Measurements from ENCODE around the gene PEX11B. TPM values are rescaled to one million over a fixed set of nuclear protein-coding genes. Genes with fewer than 3 reads are reported as not detected.

PEX11B gene
- total and polyA plus RNA-seq, 2 of the 4 experiments (the other 2 are of a cell fraction), result 15.4 to 24.3 TPM

- TF ChIP-seq USF2 (IDR thresholded peaks at IDR 0.05; ENCODE audit: low read depth, low read length) (no peak), FOS (IDR thresholded peaks at IDR 0.05; ENCODE audit: low read depth, low read length) (no peak), SMC3 (IDR thresholded peaks at IDR 0.05; ENCODE audit: low read depth, low read length) (no peak), MAFK (IDR thresholded peaks at IDR 0.05; ENCODE audit: low read depth, low read length) (peak; percentile 8; the same call in 1 of the 2 replicates), CHD1 (IDR thresholded peaks at IDR 0.05; ENCODE audit: low read depth, low read length) (no peak)
- Histone ChIP-seq H2BK20ac (ENCODE audit: low read depth, low read length) (no peak overlapping the region), H4K8ac (ENCODE audit: low read depth in 2 of 2, low read length in 2 of 2) (no peak overlapping the region), H2AFZ (replicated peaks; ENCODE audit: low read length, poor library complexity) (no peak overlapping the region), H3K18ac (ENCODE audit: low read depth, low read length) (no peak overlapping the region), H2AK9ac (replicated peaks; ENCODE audit: low read depth, low read length, poor library complexity) (no peak overlapping the region), H4K5ac (ENCODE audit: low read depth, low read length) (no peak overlapping the region), H2BK15ac (ENCODE audit: low read depth, low read length) (no peak overlapping the region), H3K79me1 (ENCODE audit: low read depth in 1 of 2, low read length in 2 of 2) (peaks cover 20 to 29% of the 10 kb centered on the region in 2 experiments), H3K23ac (ENCODE audit: low read depth, low read length) (no peak overlapping the region), H4K20me1 (ENCODE audit: insufficient read depth, low read length) (no peaks in the 10 kb centered on the region), H2BK120ac (ENCODE audit: low read depth, low read length) (no peak overlapping the region), H2BK5ac (ENCODE audit: low read depth, low read length, poor library complexity, severe bottlenecking) (no peak overlapping the region), H3K56ac (ENCODE audit: extremely low read depth, insufficient read depth, low read length) (no peak overlapping the region), H3K9me3 (ENCODE audit: control insufficient read depth, insufficient read depth, low read length) (no peaks in the 10 kb centered on the region), H3K9ac (ENCODE audit: low read depth, low read length) (no peak overlapping the region), H3K9me1 (ENCODE audit: insufficient read depth, low read length) (no peaks in the 10 kb centered on the region), H3K27me3 (ENCODE audit: control insufficient read depth, insufficient read depth, low read length) (no peaks in the 10 kb centered on the region), H3K4ac (ENCODE audit: low read depth, low read length) (no peak overlapping the region), H4K91ac (ENCODE audit: insufficient read depth, low read depth, low read length) (no peak overlapping the region), H3K4me2 (ENCODE audit: low read depth, low read length) (no peak overlapping the region), H3K4me3 (ENCODE audit: insufficient read depth, low read depth, low read length) (no peak overlapping the region), H3K14ac (replicated peaks; ENCODE audit: low read depth, low read length) (no peak overlapping the region), H3K4me1 (ENCODE audit: control insufficient read depth, insufficient read depth, low read length) (no peaks in the 10 kb centered on the region), H3K36me3 (ENCODE audit: control insufficient read depth, insufficient read depth, low read length) (peaks cover 11% of the 10 kb centered on the region), H3K27ac (ENCODE audit: insufficient read depth, low read length) (no peak overlapping the region), H2AK5ac (ENCODE audit: low read depth, low read length) (no peak overlapping the region)
- in situ Hi-C loops (cut with MboI; ENCODE audit: low sequenced_read_pairs), result no loop called here
- POLR2A ChIA-PET (ENCODE audit: unreplicated experiment), result no interaction called here
- BruUV-seq (replicated peaks), result no TSS peak
- ATAC-seq (ENCODE audit: low read depth), result no peak
- no peak for DNase-seq
- CTCF ChIA-PET, result interaction anchor here (0.6 kb wide), 1 partner anchor 9 kb away, joined by 4 read pairs; no protein-coding TSS in a partner anchor
- 87% methylated on average over 6 of the region's 6 CpGs; no CpG with 5 or more reads in 1 of the 2 experiments for WGBS, 2 experiments (ENCODE audit: extremely low coverage in 2 of 2, insufficient read length in 1 of 2)
- intact Hi-C loops (cut with micrococcal nuclease), result no loop called here
- dilution Hi-C loops (cut with HindIII; ENCODE audit: low sequenced_read_pairs, unreplicated experiment), result no loop called here
These were observed 24.4 kb upstream of the PEX11B start for GRCh38 chr1:145942871-145943270.

Measured in IMR-90 (cell line).